HEK293T (cell line): ENCODE results near the gene GALNT18.

ENCODE experiments used
- CTCF ChIA-PET: fragments of 350-600 bp; formaldehyde crosslinking; extraction: SDS; loops from one replicate; lab custom pipeline; 2021; ENCODE audit warnings: antibody characterized with exemption, inconsistent platforms; lab: Yijun Ruan, JAX
- POLR2A ChIA-PET: fragments of 350-600 bp; formaldehyde crosslinking; extraction: SDS; loops from one replicate; lab custom pipeline; 2020; ENCODE audit warnings: antibody characterized with exemption, inconsistent platforms; lab: Yijun Ruan, JAX
- DNase-seq: peaks from one replicate; pipeline ENCODE4 v3.0.0; 2012; ENCODE audit warnings: mixed read lengths; ENCODE audit errors: extremely low spot score
- ARNT ChIP-seq: fragments of 450-650 bp; IDR thresholded peaks from 2 replicates; pipeline ENCODE4 v1.6.1; 2017; ENCODE audit warnings: mild to moderate bottlenecking
- BHLHE40 ChIP-seq: fragments of 450-650 bp; IDR thresholded peaks from 2 replicates; pipeline ENCODE4 v1.6.1; 2016; ENCODE audit warnings: mild to moderate bottlenecking, moderate library complexity, borderline replicate concordance
- CTBP1 ChIP-seq: fragments of 450-650 bp; IDR thresholded peaks from 2 replicates; pipeline ENCODE4 v1.6.1; 2016; ENCODE audit warnings: borderline replicate concordance
- ELF4 ChIP-seq: fragments of 450-650 bp; IDR thresholded peaks from 2 replicates; pipeline ENCODE4 v1.6.1; 2017; ENCODE audit warnings: antibody characterized with exemption
- FOXA1 ChIP-seq: fragments of 450-650 bp; IDR thresholded peaks from 2 replicates; pipeline ENCODE4 v1.6.1; 2016; ENCODE audit warnings: mild to moderate bottlenecking
- FOXK2 ChIP-seq: fragments of 450-650 bp; IDR thresholded peaks from 2 replicates; pipeline ENCODE4 v1.6.1; 2016; ENCODE audit warnings: mild to moderate bottlenecking
- FOXM1 ChIP-seq: fragments of 450-650 bp; IDR thresholded peaks from 2 replicates; pipeline ENCODE4 v1.6.1; 2017; ENCODE audit warnings: mild to moderate bottlenecking, borderline replicate concordance
- HDGF ChIP-seq: fragments of 450-650 bp; IDR thresholded peaks from 2 replicates; pipeline ENCODE4 v1.6.1; 2017; ENCODE audit warnings: antibody characterized with exemption, borderline replicate concordance
- L3MBTL2 ChIP-seq: fragments of 450-650 bp; conservative IDR thresholded peaks from 2 replicates; pipeline ENCODE4 v1.6.1; 2016; ENCODE audit warnings: mild to moderate bottlenecking
- LEF1 ChIP-seq: fragments of 450-650 bp; IDR thresholded peaks from 2 replicates; pipeline ENCODE4 v1.6.1; 2017; ENCODE audit warnings: mild to moderate bottlenecking, borderline replicate concordance
- NFRKB ChIP-seq: fragments of 450-650 bp; IDR thresholded peaks from 2 replicates; pipeline ENCODE4 v1.6.1; 2016; ENCODE audit warnings: mild to moderate bottlenecking, moderate library complexity
- PKNOX1 ChIP-seq: fragments of 450-650 bp; IDR thresholded peaks from 2 replicates; pipeline ENCODE4 v1.6.1; 2016
- SP1 ChIP-seq: fragments of 450-650 bp; IDR thresholded peaks from 2 replicates; pipeline ENCODE4 v1.6.1; 2017
- SUZ12 ChIP-seq: fragments of 450-650 bp; IDR thresholded peaks from 2 replicates; pipeline ENCODE4 v1.6.1; 2016; ENCODE audit warnings: mild to moderate bottlenecking
- TARDBP ChIP-seq: fragments of 450-650 bp; IDR thresholded peaks from 2 replicates; pipeline ENCODE4 v1.6.1; 2016
- ZNF384 ChIP-seq: fragments of 450-650 bp; IDR thresholded peaks from 2 replicates; pipeline ENCODE4 v1.6.1; 2016

The GALNT18 gene

GRCh38 chr11:11444804-11445131 lies 177.0 kb downstream of the GALNT18 start:
- CTCF ChIA-PET: no interaction called here
- TF ChIP-seq LEF1: no peak
- TF ChIP-seq ARNT: no peak
- no peak for TF ChIP-seq ZNF384
- TF ChIP-seq SUZ12: no peak
- TF ChIP-seq ELF4: no peak
- TF ChIP-seq NFRKB: no peak
- no peak for TF ChIP-seq SP1
- no peak for TF ChIP-seq PKNOX1
- TF ChIP-seq TARDBP: no peak
- no peak for TF ChIP-seq HDGF
- no peak for TF ChIP-seq CTBP1
- TF ChIP-seq FOXM1: no peak
- TF ChIP-seq FOXK2: no peak
- TF ChIP-seq BHLHE40: no peak
- no peak for TF ChIP-seq L3MBTL2
- TF ChIP-seq FOXA1: no peak
- POLR2A ChIA-PET: no interaction called here
- DNase-seq: no peak

- peak; percentile 23 for DNase-seq
- ChIA-PET POLR2A (no interaction called here), CTCF (no interaction called here)
- TF ChIP-seq FOXK2 (no peak), CTBP1 (no peak), PKNOX1 (no peak), FOXM1 (no peak), ZNF384 (no peak), SP1 (no peak)
These were observed 177.6 kb downstream of the GALNT18 start for GRCh38 chr11:11444027-11444803.

GRCh38 chr11:11442791-11443190 lies 179.0 kb downstream of the GALNT18 start:
- no peak for TF ChIP-seq ARNT
- TF ChIP-seq ZNF384: no peak
- TF ChIP-seq ELF4: no peak
- no peak for TF ChIP-seq TARDBP
- no peak for TF ChIP-seq FOXA1
- no peak for TF ChIP-seq BHLHE40
- TF ChIP-seq L3MBTL2: no peak
- no peak for TF ChIP-seq CTBP1
- no peak for TF ChIP-seq HDGF
- TF ChIP-seq LEF1: no peak
- no peak for TF ChIP-seq SUZ12
- no peak for TF ChIP-seq SP1
- no peak for TF ChIP-seq FOXM1
- DNase-seq: no peak
- ChIA-PET POLR2A (no interaction called here), CTCF (no interaction called here)

GRCh38 chr11:11441516-11441915 lies 180.3 kb downstream of the GALNT18 start:
- no peak for DNase-seq
- TF ChIP-seq TARDBP: no peak
- no peak for TF ChIP-seq ARNT
- no peak for TF ChIP-seq LEF1
- TF ChIP-seq HDGF: no peak
- TF ChIP-seq CTBP1: no peak
- no peak for TF ChIP-seq SP1
- TF ChIP-seq BHLHE40: no peak
- no peak for TF ChIP-seq PKNOX1
- no peak for TF ChIP-seq ELF4
- no peak for TF ChIP-seq FOXA1
- no peak for TF ChIP-seq FOXK2
- TF ChIP-seq SUZ12: no peak
- no peak for TF ChIP-seq ZNF384
- TF ChIP-seq FOXM1: no peak
- no peak for TF ChIP-seq NFRKB
- TF ChIP-seq L3MBTL2: no peak
- CTCF ChIA-PET: no interaction called here
- POLR2A ChIA-PET: no interaction called here

- ChIA-PET POLR2A (no interaction called here), CTCF (no interaction called here)
- no peak for TF ChIP-seq NFRKB
- no peak for TF ChIP-seq CTBP1
- no peak for TF ChIP-seq FOXM1
- no peak for TF ChIP-seq PKNOX1
- TF ChIP-seq HDGF: no peak
- no peak for TF ChIP-seq SP1
- no peak for TF ChIP-seq BHLHE40
- TF ChIP-seq FOXA1: no peak
- TF ChIP-seq ELF4: no peak
- no peak for TF ChIP-seq SUZ12
- no peak for DNase-seq
These were observed 180.7 kb downstream of the GALNT18 start for GRCh38 chr11:11441091-11441490.

- CTCF ChIA-PET: no interaction called here
- TF ChIP-seq HDGF (no peak), FOXK2 (no peak), ZNF384 (no peak), FOXM1 (no peak), NFRKB (no peak), PKNOX1 (no peak), FOXA1 (no peak), SUZ12 (no peak), BHLHE40 (no peak), ELF4 (no peak)
- DNase-seq: no peak
- POLR2A ChIA-PET: no interaction called here
These were observed 181.7 kb downstream of the GALNT18 start for GRCh38 chr11:11440144-11440543.
